Peyer's patch (tissue), 4 donors: ENCODE data around the gene MINAR1.

Experiments used
- CTCF ChIP-seq, 6 experiments: fragments of 450-650 bp in 4 of 6; fragments of 200-600 bp in 2 of 6; sonication (generic) in 1 of 6; IDR thresholded peaks; one replicate each; pipeline ENCODE4 v1.5.1; 2017 to 2019; ENCODE audit warnings: antibody characterized with exemption in 6 of 6, mild to moderate bottlenecking in 3 of 6, moderate library complexity in 1 of 6
- POLR2A ChIP-seq, 2 donors: fragments of 450-650 bp; IDR thresholded peaks; one replicate each; pipeline ENCODE4 v1.5.1; 2017; ENCODE audit warnings: antibody characterized with exemption in 2 of 2, mild to moderate bottlenecking in 2 of 2, moderate library complexity in 2 of 2

GRCh38 chr15:79431636-79432344 is at the start of gene MINAR1:
- TF ChIP-seq CTCF (IDR thresholded peaks at IDR 0.05) (no peak), POLR2A (IDR thresholded peaks at IDR 0.05) (no peak)
